Lower leg skin (tissue), 4 donors: Measurements from ENCODE around the gene RUVBL2. TPM values are rescaled to one million over a fixed set of nuclear protein-coding genes. Genes with fewer than 3 reads are reported as not detected.

ENCODE experiments used
- DNase-seq, 2 donors: peaks; one replicate each; pipeline ENCODE4 v3.0.0-alpha.2; 2019; ENCODE audit warnings: low spot score in 2 of 2
- H3K4me3 ChIP-seq: fragments of 200-600 bp; sonication (generic); 2 replicates; pipeline ENCODE4 v1.5.1; 2017; ENCODE audit warnings: mild to moderate bottlenecking, low read depth; ENCODE audit not compliant: poor library complexity, severe bottlenecking
- CTCF ChIP-seq, 3 donors: fragments of 450-650 bp; IDR thresholded peaks; one replicate each; pipeline ENCODE4 v1.5.1; 2016; ENCODE audit warnings: antibody characterized with exemption in 3 of 3, mild to moderate bottlenecking in 3 of 3, moderate library complexity in 2 of 3
- POLR2A ChIP-seq, 2 donors: fragments of 450-650 bp; IDR thresholded peaks; one replicate each; pipeline ENCODE4 v1.6.1; 2016 to 2017; ENCODE audit warnings: antibody characterized with exemption in 2 of 2, mild to moderate bottlenecking in 1 of 2, moderate library complexity in 1 of 2
- WGBS, 2 donors: methylation state at CpG; one replicate each; pipeline ENCODE4 v1.1.5; 2018; 5-methylcytosine and 5-hydroxymethylcytosine counted together
- intact Hi-C: fragments of 100-400 bp; cut with DNase I; formaldehyde crosslinking; loops from one replicate; pipeline ENCODE4 v1.15.0; 2023; ENCODE audit warnings: low total_unique reads
- total RNA-seq, 4 donors: library from RNA; depleted of rRNA; stranded (reverse); fragments of >200 nt; gene quantifications; one replicate each; pipeline ENCODE4 v1.1.0, GENCODE V29; 2016

Gene RUVBL2
- total RNA-seq, 4 donors from 2014 or later = 61.3 to 83.8 (median 83.3) TPM

GRCh38 chr19:48994035-48994386, 324 bp downstream of the RUVBL2 start:
- DNase-seq = peak in 1 of 2 donors; percentile 89
- WGBS, 2 donors = 1 to 2% methylated on average over 11 to 13 of the region's 13 CpGs
- H3K4me3 ChIP-seq = peak overlapping the region; percentile 64
- intact Hi-C loops = loop anchor here (10.0 kb wide), 1 partner anchor 151 kb away; no protein-coding TSS in a partner anchor
- TF ChIP-seq POLR2A (IDR thresholded peaks at IDR 0.05) (no peak), CTCF (IDR thresholded peaks at IDR 0.05) (no peak)

GRCh38 chr19:48997972-48998371, 4.3 kb downstream of the RUVBL2 start:
- no peak for TF ChIP-seq POLR2A (IDR thresholded peaks at IDR 0.05)
- TF ChIP-seq CTCF (IDR thresholded peaks at IDR 0.05) = no peak
- WGBS, 2 donors = 72 to 86% methylated on average over 5 of the region's 5 CpGs
- intact Hi-C loops = loop anchor here (10.0 kb wide), 1 partner anchor 147 kb away; no protein-coding TSS in a partner anchor

GRCh38 chr19:48999481-49000325, 6.0 kb downstream of the RUVBL2 start:
- 49 to 61% methylated on average over 16 of the region's 16 CpGs for WGBS, 2 donors
- TF ChIP-seq POLR2A (IDR thresholded peaks at IDR 0.05) (no peak), CTCF (IDR thresholded peaks at IDR 0.05) (no peak)
- peak in 1 of 2 donors; percentile 27 for DNase-seq
- H3K4me3 ChIP-seq = no peak overlapping the region
- intact Hi-C loops = loop anchor here (10.0 kb wide), 1 partner anchor 145 kb away; no protein-coding TSS in a partner anchor

More at GRCh38 chr19:48997972-48998371, 4.3 kb downstream of the RUVBL2 start:
- DNase-seq = no peak
- H3K4me3 ChIP-seq = no peak overlapping the region

- intact Hi-C loops = no loop called here
- DNase-seq = no peak
- TF ChIP-seq POLR2A (IDR thresholded peaks at IDR 0.05) (no peak), CTCF (IDR thresholded peaks at IDR 0.05) (no peak)
- WGBS, 2 donors = 98% methylated on average over 15 of the region's 15 CpGs
- H3K4me3 ChIP-seq = no peak overlapping the region
Measured at GRCh38 chr19:49004133-49004532, 10.4 kb downstream of the RUVBL2 start.

- DNase-seq = no peak
- TF ChIP-seq POLR2A (IDR thresholded peaks at IDR 0.05) = no peak
- TF ChIP-seq CTCF (IDR thresholded peaks at IDR 0.05) = no peak
- 91 to 93% methylated on average over 7 of the region's 7 CpGs for WGBS, 2 donors
- intact Hi-C loops = no loop called here
- no peak overlapping the region for H3K4me3 ChIP-seq
Measured at GRCh38 chr19:49004964-49005614, 11.4 kb downstream of the RUVBL2 start.
